C4-2B (cell line): Measurements from ENCODE around the gene LRMDA.

Experiments
- ZFX ChIP-seq: fragments of 450-650 bp; IDR thresholded peaks from 2 replicates; pipeline ENCODE4 v1.6.1; 2017
- TF ChIP-seq, protein P1 (sequence below): fragments of 450-650 bp; conservative IDR thresholded peaks from 2 replicates; pipeline ENCODE4 v1.5.1; 2017; ENCODE audit warnings: mild to moderate bottlenecking

DNA sequence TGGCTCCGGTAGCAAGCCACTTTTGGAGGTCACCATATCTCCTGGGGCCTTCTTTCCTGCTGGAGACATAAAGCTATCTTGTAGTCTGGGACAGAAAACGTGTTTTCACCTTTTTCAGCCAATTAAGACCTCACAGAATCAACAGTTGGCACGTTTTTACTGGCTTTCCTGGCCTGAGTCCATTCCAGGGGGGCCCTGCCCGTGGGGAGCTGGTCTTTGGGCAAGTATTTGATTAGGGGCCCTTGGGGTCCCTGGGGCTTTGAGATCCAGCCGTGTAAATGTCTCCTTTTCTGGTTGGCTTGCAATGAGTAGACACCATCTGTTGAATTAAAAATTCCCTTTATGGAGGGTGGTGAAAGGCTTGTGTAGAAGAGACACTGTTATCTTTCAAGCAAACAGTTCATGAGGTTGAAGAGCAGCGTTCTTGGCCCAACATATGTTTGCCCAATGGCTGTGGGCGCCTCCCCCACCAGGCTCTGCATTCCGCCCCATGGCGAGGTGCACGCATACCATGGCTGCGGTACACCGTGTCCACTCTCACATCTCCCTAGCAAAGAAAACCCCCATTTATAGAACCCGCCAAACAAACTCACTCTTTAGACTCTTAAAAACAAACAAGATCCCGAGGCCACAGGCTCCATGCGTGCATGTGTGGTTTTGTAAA lies 593.2 kb downstream of the LRMDA start:
- TF ChIP-seq, protein P1, sequence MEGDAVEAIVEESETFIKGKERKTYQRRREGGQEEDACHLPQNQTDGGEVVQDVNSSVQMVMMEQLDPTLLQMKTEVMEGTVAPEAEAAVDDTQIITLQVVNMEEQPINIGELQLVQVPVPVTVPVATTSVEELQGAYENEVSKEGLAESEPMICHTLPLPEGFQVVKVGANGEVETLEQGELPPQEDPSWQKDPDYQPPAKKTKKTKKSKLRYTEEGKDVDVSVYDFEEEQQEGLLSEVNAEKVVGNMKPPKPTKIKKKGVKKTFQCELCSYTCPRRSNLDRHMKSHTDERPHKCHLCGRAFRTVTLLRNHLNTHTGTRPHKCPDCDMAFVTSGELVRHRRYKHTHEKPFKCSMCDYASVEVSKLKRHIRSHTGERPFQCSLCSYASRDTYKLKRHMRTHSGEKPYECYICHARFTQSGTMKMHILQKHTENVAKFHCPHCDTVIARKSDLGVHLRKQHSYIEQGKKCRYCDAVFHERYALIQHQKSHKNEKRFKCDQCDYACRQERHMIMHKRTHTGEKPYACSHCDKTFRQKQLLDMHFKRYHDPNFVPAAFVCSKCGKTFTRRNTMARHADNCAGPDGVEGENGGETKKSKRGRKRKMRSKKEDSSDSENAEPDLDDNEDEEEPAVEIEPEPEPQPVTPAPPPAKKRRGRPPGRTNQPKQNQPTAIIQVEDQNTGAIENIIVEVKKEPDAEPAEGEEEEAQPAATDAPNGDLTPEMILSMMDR: no peak
- no peak for TF ChIP-seq ZFX
